Neural cell (in vitro differentiated cells): ENCODE data around the gene FAM200C. TPM values are rescaled to one million over a fixed set of nuclear protein-coding genes. Genes with fewer than 3 reads are reported as not detected.

Source experiments
- H2AFZ ChIP-seq: fragments of 200-600, 300-800 bp; sonication (generic), shearing (Covaris generic); 2 replicates; pipeline ENCODE4 v1.6.0; 2014; ENCODE audit warnings: low read depth, mild to moderate bottlenecking, antibody characterized with exemption, low read length, moderate library complexity
- H3F3A ChIP-seq: fragments of 200-600 bp; shearing (Covaris generic); 2 replicates; pipeline ENCODE4 v1.6.1; 2016; ENCODE audit warnings: mild to moderate bottlenecking, moderate library complexity, mixed read lengths, antibody characterized with exemption, low read length; ENCODE audit not compliant: insufficient read depth, poor library complexity, severe bottlenecking
- H3K27ac ChIP-seq: fragments of 200-600, 300-800 bp; sonication (generic), shearing (Covaris generic); 2 replicates; pipeline ENCODE4 v1.5.1; 2014; ENCODE audit warnings: mild to moderate bottlenecking, low read length, moderate library complexity
- H3K27me3 ChIP-seq: fragments of 300-800, 200-600 bp; sonication (generic), shearing (Covaris generic); 2 replicates; pipeline ENCODE4 v1.6.0; 2014; ENCODE audit warnings: mild to moderate bottlenecking, low read depth, low read length, moderate library complexity; ENCODE audit not compliant: insufficient read depth
- H3K36me3 ChIP-seq: fragments of 300-800, 200-600 bp; sonication (generic), shearing (Covaris generic); 2 replicates; pipeline ENCODE4 v1.5.1; 2014; ENCODE audit warnings: mild to moderate bottlenecking, antibody characterized with exemption, low read length, moderate library complexity; ENCODE audit not compliant: insufficient read depth
- H3K4me2 ChIP-seq: fragments of 300-800, 200-600 bp; sonication (generic), shearing (Covaris generic); 2 replicates; pipeline ENCODE4 v1.6.0; 2014; ENCODE audit warnings: mild to moderate bottlenecking, low read length
- H3K4me3 ChIP-seq: fragments of 300-800, 200-600 bp; sonication (generic), shearing (Covaris generic); 2 replicates; pipeline ENCODE4 v1.5.1; 2014; ENCODE audit warnings: mild to moderate bottlenecking, low read length, moderate library complexity
- H3K79me2 ChIP-seq: fragments of 200-600 bp; shearing (Covaris generic); replicated peaks from 2 replicates; pipeline ENCODE4 v1.6.0; 2014; ENCODE audit warnings: mild to moderate bottlenecking, low read length, moderate library complexity; ENCODE audit not compliant: insufficient read depth
- H3K9ac ChIP-seq: fragments of 300-800, 200-600 bp; sonication (generic), shearing (Covaris generic); 2 replicates; pipeline ENCODE4 v1.6.1; 2016; ENCODE audit warnings: mild to moderate bottlenecking, low read length, mixed read lengths
- H3K9me2 ChIP-seq: fragments of 200-600 bp; shearing (Covaris generic); 2 replicates; pipeline ENCODE4 v1.6.1; 2016; ENCODE audit warnings: mild to moderate bottlenecking, low read length, mixed read lengths; ENCODE audit not compliant: insufficient read depth
- H3K9me3 ChIP-seq: fragments of 200-600, 300-800 bp; sonication (generic), shearing (Covaris generic); 2 replicates; pipeline ENCODE4 v1.6.1; 2016; ENCODE audit warnings: mild to moderate bottlenecking, mixed run types, low read length, moderate library complexity, mixed read lengths
- H4K20me1 ChIP-seq: fragments of 200-600 bp; shearing (Covaris generic); 2 replicates; pipeline ENCODE4 v1.6.1; 2016; ENCODE audit warnings: mild to moderate bottlenecking, mixed run types; ENCODE audit not compliant: insufficient read depth
- EP300 ChIP-seq: fragments of 450-650 bp; conservative IDR thresholded peaks from 2 replicates; pipeline ENCODE4 v1.6.1; 2014; ENCODE audit warnings: antibody characterized with exemption, mild to moderate bottlenecking, moderate library complexity; ENCODE audit not compliant: poor library complexity, severe bottlenecking
- EZH2 ChIP-seq: fragments of 200-600, 300-800 bp; shearing (Covaris generic), sonication (generic); IDR thresholded peaks from 2 replicates; pipeline ENCODE4 v1.6.1; 2014; ENCODE audit warnings: antibody characterized with exemption, low read length, borderline replicate concordance, mild to moderate bottlenecking; ENCODE audit not compliant: insufficient read depth, poor library complexity, severe bottlenecking
- MXI1 ChIP-seq: fragments of 450-650 bp; conservative IDR thresholded peaks from 2 replicates; pipeline ENCODE4 v1.6.1; 2014; ENCODE audit warnings: antibody characterized with exemption, mild to moderate bottlenecking; ENCODE audit not compliant: poor library complexity, severe bottlenecking
- POLR2AphosphoS5 ChIP-seq: IDR thresholded peaks from 2 replicates; pipeline ENCODE4 v1.6.1; 2012
- RAD21 ChIP-seq: fragments of 450-650 bp; conservative IDR thresholded peaks from 2 replicates; pipeline ENCODE4 v1.6.1; 2014; ENCODE audit warnings: antibody characterized with exemption, mild to moderate bottlenecking, moderate library complexity
- SMC3 ChIP-seq: fragments of 450-650 bp; conservative IDR thresholded peaks from 2 replicates; pipeline ENCODE4 v1.6.1; 2014; ENCODE audit warnings: antibody characterized with exemption, mild to moderate bottlenecking, moderate library complexity; ENCODE audit not compliant: poor library complexity
- TAF1 ChIP-seq: IDR thresholded peaks from 2 replicates; pipeline ENCODE4 v1.6.1; 2012; ENCODE audit warnings: low read depth
- polyA plus RNA-seq: library from polyadenylated mRNA; depleted of rRNA; stranded (reverse); fragments of >200 nt; gene quantifications from 2 replicates; pipeline ENCODE4 v1.2.3, GENCODE V29; 2014
- TF ChIP-seq, protein P1 (sequence below): IDR thresholded peaks from 2 replicates; pipeline ENCODE4 v1.6.1; 2012; ENCODE audit warnings: borderline replicate concordance
- TF ChIP-seq, protein P2 (sequence below): fragments of 450-650 bp; IDR thresholded peaks from 2 replicates; pipeline ENCODE4 v1.5.1; 2014; ENCODE audit warnings: antibody characterized with exemption, mild to moderate bottlenecking, moderate library complexity; ENCODE audit not compliant: poor library complexity, severe bottlenecking

The FAM200C gene
- polyA plus RNA-seq, 1 donor from 2014 or later, result 21.6 TPM

- no peak overlapping the region for H2AFZ ChIP-seq
- no peaks in the 10 kb centered on the region for H3K27me3 ChIP-seq
- H3K9me3 ChIP-seq, result no peaks in the 10 kb centered on the region
- H3K4me2 ChIP-seq, result no peak overlapping the region
- H3K27ac ChIP-seq, result no peak overlapping the region
- H3K9ac ChIP-seq, result no peak overlapping the region
- H4K20me1 ChIP-seq, result no peaks in the 10 kb centered on the region
- H3K4me3 ChIP-seq, result no peak overlapping the region
- no peaks in the 10 kb centered on the region for H3F3A ChIP-seq
- no peak for TF ChIP-seq MXI1
- TF ChIP-seq POLR2AphosphoS5, result no peak
- TF ChIP-seq SMC3, result no peak
- TF ChIP-seq, protein P1, sequence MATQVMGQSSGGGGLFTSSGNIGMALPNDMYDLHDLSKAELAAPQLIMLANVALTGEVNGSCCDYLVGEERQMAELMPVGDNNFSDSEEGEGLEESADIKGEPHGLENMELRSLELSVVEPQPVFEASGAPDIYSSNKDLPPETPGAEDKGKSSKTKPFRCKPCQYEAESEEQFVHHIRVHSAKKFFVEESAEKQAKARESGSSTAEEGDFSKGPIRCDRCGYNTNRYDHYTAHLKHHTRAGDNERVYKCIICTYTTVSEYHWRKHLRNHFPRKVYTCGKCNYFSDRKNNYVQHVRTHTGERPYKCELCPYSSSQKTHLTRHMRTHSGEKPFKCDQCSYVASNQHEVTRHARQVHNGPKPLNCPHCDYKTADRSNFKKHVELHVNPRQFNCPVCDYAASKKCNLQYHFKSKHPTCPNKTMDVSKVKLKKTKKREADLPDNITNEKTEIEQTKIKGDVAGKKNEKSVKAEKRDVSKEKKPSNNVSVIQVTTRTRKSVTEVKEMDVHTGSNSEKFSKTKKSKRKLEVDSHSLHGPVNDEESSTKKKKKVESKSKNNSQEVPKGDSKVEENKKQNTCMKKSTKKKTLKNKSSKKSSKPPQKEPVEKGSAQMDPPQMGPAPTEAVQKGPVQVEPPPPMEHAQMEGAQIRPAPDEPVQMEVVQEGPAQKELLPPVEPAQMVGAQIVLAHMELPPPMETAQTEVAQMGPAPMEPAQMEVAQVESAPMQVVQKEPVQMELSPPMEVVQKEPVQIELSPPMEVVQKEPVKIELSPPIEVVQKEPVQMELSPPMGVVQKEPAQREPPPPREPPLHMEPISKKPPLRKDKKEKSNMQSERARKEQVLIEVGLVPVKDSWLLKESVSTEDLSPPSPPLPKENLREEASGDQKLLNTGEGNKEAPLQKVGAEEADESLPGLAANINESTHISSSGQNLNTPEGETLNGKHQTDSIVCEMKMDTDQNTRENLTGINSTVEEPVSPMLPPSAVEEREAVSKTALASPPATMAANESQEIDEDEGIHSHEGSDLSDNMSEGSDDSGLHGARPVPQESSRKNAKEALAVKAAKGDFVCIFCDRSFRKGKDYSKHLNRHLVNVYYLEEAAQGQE, result no peak
- TF ChIP-seq TAF1, result no peak
- no peak for TF ChIP-seq EZH2
- TF ChIP-seq EP300, result no peak
- TF ChIP-seq RAD21, result no peak
- TF ChIP-seq, protein P2, sequence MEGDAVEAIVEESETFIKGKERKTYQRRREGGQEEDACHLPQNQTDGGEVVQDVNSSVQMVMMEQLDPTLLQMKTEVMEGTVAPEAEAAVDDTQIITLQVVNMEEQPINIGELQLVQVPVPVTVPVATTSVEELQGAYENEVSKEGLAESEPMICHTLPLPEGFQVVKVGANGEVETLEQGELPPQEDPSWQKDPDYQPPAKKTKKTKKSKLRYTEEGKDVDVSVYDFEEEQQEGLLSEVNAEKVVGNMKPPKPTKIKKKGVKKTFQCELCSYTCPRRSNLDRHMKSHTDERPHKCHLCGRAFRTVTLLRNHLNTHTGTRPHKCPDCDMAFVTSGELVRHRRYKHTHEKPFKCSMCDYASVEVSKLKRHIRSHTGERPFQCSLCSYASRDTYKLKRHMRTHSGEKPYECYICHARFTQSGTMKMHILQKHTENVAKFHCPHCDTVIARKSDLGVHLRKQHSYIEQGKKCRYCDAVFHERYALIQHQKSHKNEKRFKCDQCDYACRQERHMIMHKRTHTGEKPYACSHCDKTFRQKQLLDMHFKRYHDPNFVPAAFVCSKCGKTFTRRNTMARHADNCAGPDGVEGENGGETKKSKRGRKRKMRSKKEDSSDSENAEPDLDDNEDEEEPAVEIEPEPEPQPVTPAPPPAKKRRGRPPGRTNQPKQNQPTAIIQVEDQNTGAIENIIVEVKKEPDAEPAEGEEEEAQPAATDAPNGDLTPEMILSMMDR, result no peak
- H3K36me3 ChIP-seq, result no peaks in the 10 kb centered on the region
- no peaks in the 10 kb centered on the region for H3K9me2 ChIP-seq
- H3K79me2 ChIP-seq, result no peaks in the 10 kb centered on the region
Observed at GRCh38 chr5:160363211-160363610, 36.6 kb downstream of the FAM200C start.

- no peaks in the 10 kb centered on the region for H3K9me3 ChIP-seq
- TF ChIP-seq MXI1, result no peak
- TF ChIP-seq, protein P2, result no peak
- TF ChIP-seq, protein P1, result no peak
- TF ChIP-seq SMC3, result no peak
- no peak for TF ChIP-seq RAD21
- no peak for TF ChIP-seq EZH2
- no peak for TF ChIP-seq POLR2AphosphoS5
- TF ChIP-seq TAF1, result no peak
- TF ChIP-seq EP300, result no peak
- H3K4me2 ChIP-seq, result no peak overlapping the region
- H3K9me2 ChIP-seq, result no peaks in the 10 kb centered on the region
- no peaks in the 10 kb centered on the region for H3K36me3 ChIP-seq
- no peaks in the 10 kb centered on the region for H4K20me1 ChIP-seq
- no peak overlapping the region for H3K4me3 ChIP-seq
- H3K27me3 ChIP-seq, result no peaks in the 10 kb centered on the region
- H3F3A ChIP-seq, result no peaks in the 10 kb centered on the region
- no peaks in the 10 kb centered on the region for H3K79me2 ChIP-seq
- H2AFZ ChIP-seq, result no peak overlapping the region
- H3K27ac ChIP-seq, result no peak overlapping the region
- H3K9ac ChIP-seq, result no peak overlapping the region
Observed at GRCh38 chr5:160361624-160362228, 38.1 kb downstream of the FAM200C start.
